ENCODE results near the gene IL19. TPM values are rescaled to one million over a fixed set of nuclear protein-coding genes. Genes with fewer than 3 reads are reported as not detected.

IL19 gene
- total RNA-seq, 3 donors from 2014 or later: not detected

GRCh38 chr1:206854401-206855129 lies 84.0 kb downstream of the IL19 start:
- no peak overlapping the region for H3K4me3 ChIP-seq
- ATAC-seq (no peak), DNase-seq (no peak)
- H3K36me3 ChIP-seq (ENCODE audit: low read depth): no peaks in the 10 kb centered on the region
- H3K9me3 ChIP-seq: no peaks in the 10 kb centered on the region
- H3K4me1 ChIP-seq (ENCODE audit: low read depth): no peaks in the 10 kb centered on the region
- intact Hi-C loops (cut with DNase I, micrococcal nuclease): no loop called here
- no peak for TF ChIP-seq CTCF (IDR thresholded peaks at IDR 0.05)

GRCh38 chr1:206855859-206856258 lies 85.3 kb downstream of the IL19 start:
- ATAC-seq (no peak), DNase-seq (no peak)
- Histone ChIP-seq H3K4me3 (no peak overlapping the region), H3K4me1 (ENCODE audit: low read depth) (no peaks in the 10 kb centered on the region), H3K36me3 (ENCODE audit: low read depth) (no peaks in the 10 kb centered on the region), H3K9me3 (no peaks in the 10 kb centered on the region)
- intact Hi-C loops (cut with DNase I, micrococcal nuclease): no loop called here
- no peak for TF ChIP-seq CTCF (IDR thresholded peaks at IDR 0.05)

GRCh38 chr1:206856674-206857464 lies 86.3 kb downstream of the IL19 start:
- no peak for TF ChIP-seq CTCF (IDR thresholded peaks at IDR 0.05)
- no peak for ATAC-seq
- Histone ChIP-seq H3K4me3 (no peak overlapping the region), H3K4me1 (ENCODE audit: low read depth) (no peaks in the 10 kb centered on the region), H3K9me3 (no peaks in the 10 kb centered on the region), H3K36me3 (ENCODE audit: low read depth) (no peaks in the 10 kb centered on the region)
- intact Hi-C loops (cut with DNase I, micrococcal nuclease): no loop called here
- DNase-seq: no peak

GRCh38 chr1:206859082-206859521 lies 88.5 kb downstream of the IL19 start:
- no peak for ATAC-seq
- no peak for DNase-seq
- no peaks in the 10 kb centered on the region for H3K9me3 ChIP-seq
- intact Hi-C loops (cut with DNase I, micrococcal nuclease): no loop called here
- no peaks in the 10 kb centered on the region for H3K4me1 ChIP-seq (ENCODE audit: low read depth)
- H3K4me3 ChIP-seq: no peak overlapping the region
- no peaks in the 10 kb centered on the region for H3K36me3 ChIP-seq (ENCODE audit: low read depth)
- no peak for TF ChIP-seq CTCF (IDR thresholded peaks at IDR 0.05)

GRCh38 chr1:206860165-206860564 lies 89.6 kb downstream of the IL19 start:
- Histone ChIP-seq H3K9me3 (no peaks in the 10 kb centered on the region), H3K4me3 (no peak overlapping the region), H3K4me1 (ENCODE audit: low read depth) (no peaks in the 10 kb centered on the region), H3K36me3 (ENCODE audit: low read depth) (no peaks in the 10 kb centered on the region)
- intact Hi-C loops (cut with DNase I, micrococcal nuclease): no loop called here
- no peak for TF ChIP-seq CTCF (IDR thresholded peaks at IDR 0.05)
- ATAC-seq (no peak), DNase-seq (no peak)
